HEK293 (cell line): ENCODE data around the gene CERS4.
"Not testable (repeated sequence)": the region's sequence is repeated elsewhere in the genome, so short reads cannot be mapped to it uniquely, and the experiment has no call there.

Source experiments
- CTCF ChIA-PET: fragments of 350-600 bp; formaldehyde crosslinking; extraction: SDS; loops from one replicate; lab custom pipeline; 2021; ENCODE audit warnings: antibody characterized with exemption; lab: Yijun Ruan, JAX
- POLR2A ChIA-PET: fragments of 300-600 bp; formaldehyde crosslinking; extraction: SDS; loops from one replicate; lab custom pipeline; 2020; ENCODE audit warnings: antibody characterized with exemption, inconsistent platforms; lab: Yijun Ruan, JAX
- H3K27ac ChIP-seq: fragments of 200-500 bp; sonication (Bioruptor generic); 2 replicates; pipeline ENCODE4 v1.5.1; 2014; ENCODE audit warnings: low read depth, low read length, control low read depth, inconsistent platforms; ENCODE audit errors: extremely low read depth
- H3K36me3 ChIP-seq, 2 experiments: fragments of 200-500 bp in 1 of 2; sonication (Bioruptor generic) in 1 of 2; 1 replicate in 1 of 2; 2 replicates in 1 of 2; pipeline ENCODE4 v1.5.1; 2014 to 2017; ENCODE audit warnings: inconsistent platforms in 2 of 2, low read length in 2 of 2; ENCODE audit not compliant: control insufficient read depth in 2 of 2, insufficient read depth in 1 of 2
- H3K4me1 ChIP-seq: fragments of 200-500 bp; sonication (Bioruptor generic); 2 replicates; pipeline ENCODE4 v1.5.1; 2014; ENCODE audit warnings: mild to moderate bottlenecking, low read length, inconsistent platforms; ENCODE audit not compliant: control insufficient read depth, insufficient read depth
- H3K4me3 ChIP-seq: 2 replicates; pipeline ENCODE4 v1.5.1; 2011; ENCODE audit warnings: low read depth, mild to moderate bottlenecking, control low read depth, low read length, moderate library complexity
- H3K9me3 ChIP-seq: fragments of 200-500 bp; sonication (Bioruptor generic); 2 replicates; pipeline ENCODE4 v1.5.1; 2014; ENCODE audit warnings: low read depth, low read length, inconsistent platforms; ENCODE audit not compliant: control insufficient read depth, insufficient read depth
- GLIS2 ChIP-seq: fragments of 450-650 bp; formaldehyde crosslinking; IDR thresholded peaks from 2 replicates; pipeline ENCODE4 v1.5.1; 2016; ENCODE audit warnings: missing biosample characterization, missing genetic modification characterization
- KLF10 ChIP-seq: fragments of 450-650 bp; IDR thresholded peaks from 2 replicates; pipeline ENCODE4 v1.5.1; 2018; ENCODE audit warnings: missing biosample characterization, mild to moderate bottlenecking, missing genetic modification characterization
- PATZ1 ChIP-seq: fragments of 450-650 bp; formaldehyde crosslinking; IDR thresholded peaks from 2 replicates; pipeline ENCODE4 v1.5.1; 2016; ENCODE audit warnings: missing biosample characterization, missing genetic modification characterization
- WT1 ChIP-seq: fragments of 450-650 bp; formaldehyde crosslinking; IDR thresholded peaks from 2 replicates; pipeline ENCODE4 v1.5.1; 2016; ENCODE audit warnings: missing biosample characterization, missing genetic modification characterization
- ZFHX2 ChIP-seq: fragments of 450-650 bp; formaldehyde crosslinking; conservative IDR thresholded peaks from 2 replicates; pipeline ENCODE4 v1.5.1; 2016; ENCODE audit warnings: missing biosample characterization, missing genetic modification characterization
- ZIC2 ChIP-seq: fragments of 450-650 bp; formaldehyde crosslinking; IDR thresholded peaks from 2 replicates; pipeline ENCODE4 v1.5.1; 2016; ENCODE audit warnings: missing biosample characterization, missing genetic modification characterization
- ZNF121 ChIP-seq: fragments of 450-650 bp; formaldehyde crosslinking; IDR thresholded peaks from 2 replicates; pipeline ENCODE4 v1.5.1; 2016; ENCODE audit warnings: missing biosample characterization, missing genetic modification characterization
- ZNF132 ChIP-seq: fragments of 450-650 bp; formaldehyde crosslinking; IDR thresholded peaks from 2 replicates; pipeline ENCODE4 v1.5.1; 2017; ENCODE audit warnings: missing biosample characterization, missing genetic modification characterization, borderline replicate concordance
- ZNF202 ChIP-seq: fragments of 450-650 bp; formaldehyde crosslinking; IDR thresholded peaks from 2 replicates; pipeline ENCODE4 v1.5.1; 2016; ENCODE audit warnings: missing biosample characterization, missing genetic modification characterization, borderline replicate concordance
- ZNF248 ChIP-seq: fragments of 450-650 bp; formaldehyde crosslinking; IDR thresholded peaks from 2 replicates; pipeline ENCODE4 v1.5.1; 2017; ENCODE audit warnings: missing biosample characterization, missing genetic modification characterization
- ZNF335 ChIP-seq: fragments of 450-650 bp; formaldehyde crosslinking; conservative IDR thresholded peaks from 2 replicates; pipeline ENCODE4 v1.5.1; 2016; ENCODE audit warnings: missing biosample characterization, missing genetic modification characterization
- ZNF596 ChIP-seq: fragments of 450-650 bp; IDR thresholded peaks from 2 replicates; pipeline ENCODE4 v1.5.0; 2018; ENCODE audit warnings: missing biosample characterization, mild to moderate bottlenecking, missing genetic modification characterization, moderate library complexity
- ZNF704 ChIP-seq: fragments of 450-650 bp; formaldehyde crosslinking; IDR thresholded peaks from 2 replicates; pipeline ENCODE4 v1.5.1; 2016; ENCODE audit warnings: missing biosample characterization, missing genetic modification characterization
- TF ChIP-seq, protein P1 (sequence below): fragments of 450-650 bp; formaldehyde crosslinking; IDR thresholded peaks from 2 replicates; pipeline ENCODE4 v1.5.1; 2016; ENCODE audit warnings: missing biosample characterization, missing genetic modification characterization
- TF ChIP-seq, protein P2 (sequence below): fragments of 450-650 bp; formaldehyde crosslinking; IDR thresholded peaks from 2 replicates; pipeline ENCODE4 v1.5.1; 2016; ENCODE audit warnings: missing biosample characterization, missing genetic modification characterization

Gene CERS4

GRCh38 chr19:8204961-8205360 lies 4.2 kb upstream of the CERS4 start:
- ChIA-PET CTCF (no interaction called here), POLR2A (no interaction called here)
- peaks cover 3% of the 10 kb centered on the region; the same call in 1 of the 2 replicates for H3K4me1 ChIP-seq
- no peak overlapping the region for H3K4me3 ChIP-seq
- H3K27ac ChIP-seq, result no peak overlapping the region
- no peaks in the 10 kb centered on the region for H3K9me3 ChIP-seq
- no peaks in the 10 kb centered on the region for H3K36me3 ChIP-seq
- TF ChIP-seq WT1 (tag by site-specific recombination) (no peak), GLIS2 (no peak), ZNF202 (tag by site-specific recombination) (no peak), ZNF335 (no peak), ZNF132 (tag by site-specific recombination) (no peak)
- TF ChIP-seq, protein P1, sequence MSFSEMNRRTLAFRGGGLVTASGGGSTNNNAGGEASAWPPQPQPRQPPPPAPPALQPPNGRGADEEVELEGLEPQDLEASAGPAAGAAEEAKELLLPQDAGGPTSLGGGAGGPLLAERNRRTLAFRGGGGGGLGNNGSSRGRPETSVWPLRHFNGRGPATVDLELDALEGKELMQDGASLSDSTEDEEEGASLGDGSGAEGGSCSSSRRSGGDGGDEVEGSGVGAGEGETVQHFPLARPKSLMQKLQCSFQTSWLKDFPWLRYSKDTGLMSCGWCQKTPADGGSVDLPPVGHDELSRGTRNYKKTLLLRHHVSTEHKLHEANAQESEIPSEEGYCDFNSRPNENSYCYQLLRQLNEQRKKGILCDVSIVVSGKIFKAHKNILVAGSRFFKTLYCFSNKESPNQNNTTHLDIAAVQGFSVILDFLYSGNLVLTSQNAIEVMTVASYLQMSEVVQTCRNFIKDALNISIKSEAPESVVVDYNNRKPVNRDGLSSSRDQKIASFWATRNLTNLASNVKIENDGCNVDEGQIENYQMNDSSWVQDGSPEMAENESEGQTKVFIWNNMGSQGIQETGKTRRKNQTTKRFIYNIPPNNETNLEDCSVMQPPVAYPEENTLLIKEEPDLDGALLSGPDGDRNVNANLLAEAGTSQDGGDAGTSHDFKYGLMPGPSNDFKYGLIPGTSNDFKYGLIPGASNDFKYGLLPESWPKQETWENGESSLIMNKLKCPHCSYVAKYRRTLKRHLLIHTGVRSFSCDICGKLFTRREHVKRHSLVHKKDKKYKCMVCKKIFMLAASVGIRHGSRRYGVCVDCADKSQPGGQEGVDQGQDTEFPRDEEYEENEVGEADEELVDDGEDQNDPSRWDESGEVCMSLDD (tag by site-specific recombination), result no peak

GRCh38 chr19:8206147-8207087 lies 2.8 kb upstream of the CERS4 start:
- peaks cover 3% of the 10 kb centered on the region; the same call in 1 of the 2 replicates for H3K4me1 ChIP-seq
- CTCF ChIA-PET, result interaction anchor here (0.6 kb wide), 2 partner anchors 112 to 139 kb away, joined by 4 read pairs; no protein-coding TSS in a partner anchor
- POLR2A ChIA-PET, result no interaction called here
- TF ChIP-seq ZNF704 (tag by site-specific recombination) (no peak), ZNF596 (tag by site-specific recombination) (no peak), GLIS2 (no peak), ZNF121 (tag by site-specific recombination) (peak; percentile 88)
- TF ChIP-seq, protein P2, sequence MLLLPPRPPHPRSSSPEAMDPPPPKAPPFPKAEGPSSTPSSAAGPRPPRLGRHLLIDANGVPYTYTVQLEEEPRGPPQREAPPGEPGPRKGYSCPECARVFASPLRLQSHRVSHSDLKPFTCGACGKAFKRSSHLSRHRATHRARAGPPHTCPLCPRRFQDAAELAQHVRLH (tag by site-specific recombination), result no peak
- no peak overlapping the region for H3K4me3 ChIP-seq
- no peak overlapping the region for H3K27ac ChIP-seq
- H3K9me3 ChIP-seq, result no peaks in the 10 kb centered on the region
- H3K36me3 ChIP-seq, result no peaks in the 10 kb centered on the region

GRCh38 chr19:8207326-8207725 lies 1.8 kb upstream of the CERS4 start:
- CTCF ChIA-PET, H3K27ac ChIP-seq, POLR2A ChIA-PET, H3K36me3 ChIP-seq, H3K9me3 ChIP-seq, H3K4me3 ChIP-seq, H3K4me1 ChIP-seq: not testable (repeated sequence)

GRCh38 chr19:8208119-8208921 lies 850 bp upstream of the CERS4 start:
- H3K9me3 ChIP-seq, result no peaks in the 10 kb centered on the region
- CTCF ChIA-PET, result no interaction called here
- peaks cover 3% of the 10 kb centered on the region; the same call in 1 of the 2 replicates for H3K4me1 ChIP-seq
- no peak overlapping the region for H3K27ac ChIP-seq
- POLR2A ChIA-PET, result interaction anchor here (0.6 kb wide), 1 partner anchor 394 kb away, joined by 5 read pairs; no protein-coding TSS in a partner anchor
- H3K4me3 ChIP-seq, result peak overlapping the region; percentile 63
- no peaks in the 10 kb centered on the region for H3K36me3 ChIP-seq
- TF ChIP-seq ZNF335 (peak; percentile 58), ZNF248 (tag by site-specific recombination) (no peak), PATZ1 (tag by site-specific recombination) (0 out of 2 replicates have a peak, but pooled peaks have one; percentile 37), ZFHX2 (0 out of 2 replicates have a peak, but pooled peaks have one; percentile 11), ZIC2 (peak; percentile 36; the same call in 1 of the 2 replicates), KLF10 (tag by site-specific recombination) (no peak)
- TF ChIP-seq, protein P1 (tag by site-specific recombination), result peak; percentile 77
